SH-SY5Y (cell line): Measurements from ENCODE around the gene TSHZ1.

Experiments
- GATA2 ChIP-seq: IDR thresholded peaks from 2 replicates; pipeline ENCODE4 v1.6.1; 2011; ENCODE audit warnings: mild to moderate bottlenecking, low read depth, low read length
- GATA3 ChIP-seq: IDR thresholded peaks from 2 replicates; pipeline ENCODE4 v1.6.1; 2011; ENCODE audit warnings: low read depth, mild to moderate bottlenecking, low read length, moderate library complexity

DNA sequence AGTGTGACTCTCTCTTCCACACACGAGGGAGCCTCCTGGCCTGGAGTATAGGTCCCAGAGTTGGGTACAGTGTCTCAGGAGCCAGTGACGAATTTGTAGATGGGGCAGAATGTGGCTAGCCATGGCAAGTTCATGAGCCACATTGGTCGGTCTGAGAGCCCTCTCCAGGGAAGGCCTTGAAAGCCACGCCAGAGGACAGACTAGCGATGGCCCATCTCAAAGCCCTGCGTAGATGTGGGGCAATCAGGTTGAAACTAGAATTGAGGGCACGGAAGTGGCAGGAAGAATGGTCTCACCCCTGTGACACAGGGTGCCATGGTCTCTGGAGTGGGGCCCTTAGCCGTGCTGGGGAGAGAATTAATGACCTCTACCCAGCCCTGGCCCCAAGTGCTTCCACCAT is 106.2 kb downstream of the TSHZ1 start:
- TF ChIP-seq GATA2 (no peak), GATA3 (no peak)
